GM19372 (cell line): ENCODE data around the gene SCAMP2.
"Not testable (repeated sequence)": the region's sequence is repeated elsewhere in the genome, so short reads cannot be mapped to it uniquely, and the experiment has no call there.

ENCODE experiments used
- ATAC-seq: cut with Tn5 transposase; IDR thresholded peaks from one replicate; pipeline ENCODE4 v1.9.1; 2021; ENCODE audit warnings: mild to moderate bottlenecking, low read depth, moderate library complexity; ENCODE audit not compliant: unreplicated experiment

The SCAMP2 gene

GRCh38 chr15:74892313-74892712, 19.1 kb upstream of the SCAMP2 start:
- ATAC-seq = no peak

- no peak for ATAC-seq
Measured at GRCh38 chr15:74891469-74891868, 18.3 kb upstream of the SCAMP2 start.

GRCh38 chr15:74890665-74890960, 17.4 kb upstream of the SCAMP2 start:
- ATAC-seq = no peak

GRCh38 chr15:74889883-74890664, 16.9 kb upstream of the SCAMP2 start, which contains the start of gene MPI:
Gene MPI (plus strand): TSS chr15:74890042. CDS start chr15:74890074, 32 bp downstream.
- ATAC-seq = peak; percentile 86

- peak; percentile 12 for ATAC-seq
Measured at GRCh38 chr15:74889390-74889882, 16.3 kb upstream of the SCAMP2 start.

GRCh38 chr15:74888716-74889115, 15.6 kb upstream of the SCAMP2 start:
- ATAC-seq = no peak

- ATAC-seq = not testable (repeated sequence)
Measured at GRCh38 chr15:74887537-74888193, 14.5 kb upstream of the SCAMP2 start.

- ATAC-seq = no peak
Measured at GRCh38 chr15:74885461-74885860, 12.3 kb upstream of the SCAMP2 start.

- ATAC-seq = no peak
Measured at GRCh38 chr15:74884428-74885223, 11.5 kb upstream of the SCAMP2 start.

GRCh38 chr15:74882528-74882927, 9.4 kb upstream of the SCAMP2 start:
- no peak for ATAC-seq

- ATAC-seq = no peak
Measured at GRCh38 chr15:74878273-74878672, 5.1 kb upstream of the SCAMP2 start.

- ATAC-seq = no peak
Measured at GRCh38 chr15:74873756-74874424, 725 bp upstream of the SCAMP2 start.

- ATAC-seq = no peak
Measured at GRCh38 chr15:74872702-74873035, 496 bp downstream of the SCAMP2 start.

- ATAC-seq = no peak
Measured at GRCh38 chr15:74870436-74871215, 2.5 kb downstream of the SCAMP2 start.

GRCh38 chr15:74869726-74870407, 3.3 kb downstream of the SCAMP2 start:
- no peak for ATAC-seq

- ATAC-seq = no peak
Measured at GRCh38 chr15:74869372-74869725, 3.8 kb downstream of the SCAMP2 start.

GRCh38 chr15:74868059-74868458, 5.1 kb downstream of the SCAMP2 start:
- no peak for ATAC-seq

GRCh38 chr15:74867466-74868038, 5.6 kb downstream of the SCAMP2 start:
- ATAC-seq = no peak

GRCh38 chr15:74866090-74866489, 7.1 kb downstream of the SCAMP2 start:
- ATAC-seq = no peak
